K562 (cell line): ENCODE measurements around the gene SMG7. TPM values are rescaled to one million over a fixed set of nuclear protein-coding genes. Genes with fewer than 3 reads are reported as not detected.

Experiments used
- CBFA2T3 ChIP-seq: fragments of 450-650 bp; IDR thresholded peaks from 2 replicates; pipeline ENCODE4 v1.6.1; 2017
- DACH1 ChIP-seq: fragments of 450-650 bp; IDR thresholded peaks from 2 replicates; pipeline ENCODE4 v1.6.1; 2018; ENCODE audit not compliant: partially characterized antibody
- GTF2B ChIP-seq: IDR thresholded peaks from 2 replicates; pipeline ENCODE4 v1.6.1; 2011; ENCODE audit not compliant: insufficient read length; ENCODE audit errors: extremely low read depth
- HNRNPK ChIP-seq: fragments of 200-400 bp; formaldehyde crosslinking; IDR thresholded peaks from one replicate; pipeline ENCODE4 v1.6.1; 2018; ENCODE audit warnings: mild to moderate bottlenecking, low read depth, low read length; ENCODE audit not compliant: poor library complexity, severe bottlenecking
- LARP7 ChIP-seq: fragments of 450-650 bp; IDR thresholded peaks from 2 replicates; pipeline ENCODE4 v1.6.1; 2016
- MEIS2 ChIP-seq: fragments of 450-650 bp; IDR thresholded peaks from 2 replicates; pipeline ENCODE4 v1.6.1; 2014; ENCODE audit warnings: mild to moderate bottlenecking; ENCODE audit not compliant: partially characterized antibody
- NBN ChIP-seq: fragments of 450-650 bp; IDR thresholded peaks from 2 replicates; pipeline ENCODE4 v1.6.1; 2016; ENCODE audit warnings: low read depth, mild to moderate bottlenecking
- POLR2AphosphoS5 ChIP-seq: IDR thresholded peaks from 2 replicates; pipeline ENCODE4 v1.6.1; 2011; ENCODE audit warnings: mild to moderate bottlenecking, low read depth, low read length, moderate library complexity; ENCODE audit not compliant: control insufficient read depth, insufficient read depth
- RBM14 ChIP-seq: fragments of 200-400 bp; formaldehyde crosslinking; IDR thresholded peaks from 2 replicates; pipeline ENCODE4 v1.6.1; 2018; ENCODE audit warnings: low read depth, mild to moderate bottlenecking, low read length, moderate library complexity, borderline replicate concordance; ENCODE audit not compliant: insufficient read depth
- RBM17 ChIP-seq: fragments of 200-400 bp; formaldehyde crosslinking; IDR thresholded peaks from 2 replicates; pipeline ENCODE4 v1.6.1; 2017; ENCODE audit warnings: low read depth, mild to moderate bottlenecking, low read length, borderline replicate concordance
- RERE ChIP-seq: sonication (generic); formaldehyde crosslinking; IDR thresholded peaks from 2 replicates; pipeline ENCODE4 v1.8.0; 2023; ENCODE audit warnings: missing genetic modification reagents, mild to moderate bottlenecking, borderline replicate concordance
- SIRT6 ChIP-seq: IDR thresholded peaks from one replicate; pipeline ENCODE4 v1.6.1; 2012; ENCODE audit warnings: low read depth, mild to moderate bottlenecking, control low read depth, inconsistent platforms, low read length, moderate library complexity
- SIX5 ChIP-seq, 2 experiments: IDR thresholded peaks; 2 replicates each; pipeline ENCODE4 v1.6.1; 2011; ENCODE audit warnings: low read length in 2 of 2, borderline replicate concordance in 1 of 2, low read depth in 1 of 2, mild to moderate bottlenecking in 1 of 2, moderate library complexity in 1 of 2; ENCODE audit not compliant: insufficient read depth in 1 of 2
- SMAD2 ChIP-seq: fragments of 150-350 bp; IDR thresholded peaks from 2 replicates; pipeline ENCODE4 v1.6.1; 2014; ENCODE audit warnings: low read depth, mild to moderate bottlenecking, low read length
- SRSF1 ChIP-seq: fragments of 200-400 bp; formaldehyde crosslinking; IDR thresholded peaks from 2 replicates; pipeline ENCODE4 v1.6.1; 2017; ENCODE audit warnings: mild to moderate bottlenecking, low read depth, low read length, moderate library complexity
- STAT5A ChIP-seq: IDR thresholded peaks from 2 replicates; pipeline ENCODE4 v1.6.1; 2012; ENCODE audit warnings: low read length, inconsistent platforms, borderline replicate concordance
- ZNF175 ChIP-seq: fragments of 200-800 bp; sonication (Bioruptor generic); IDR thresholded peaks from 2 replicates; pipeline ENCODE4 v1.6.1; 2016; ENCODE audit warnings: low read depth, mild to moderate bottlenecking, missing genetic modification characterization, missing compliant biosample characterization
- ZNF436 ChIP-seq: fragments of 250-450, 450-650 bp; sonication (Bioruptor Pico); formaldehyde crosslinking; IDR thresholded peaks from 2 replicates; pipeline ENCODE4 v1.7.0; 2020; ENCODE audit warnings: mild to moderate bottlenecking
- ZNF778 ChIP-seq: fragments of 450-650 bp; formaldehyde crosslinking; IDR thresholded peaks from 2 replicates; pipeline ENCODE4 v1.4.0; 2020; ENCODE audit warnings: mild to moderate bottlenecking, moderate library complexity
- polyA plus RNA-seq, 8 experiments: library from polyadenylated mRNA; depleted of rRNA in 4 of 8; stranded (reverse) in 5 of 8; unstranded in 3 of 8; fragments of >200 nt; fragmentation: Nextera tagmentation in 2 of 8; fragmentation: Illumina TruSeq in 1 of 8; extraction: Ambion mirVana in 2 of 8; extraction: Trizol in 1 of 8; gene quantifications; 2 replicates each; pipeline versions ENCODE4 v1.2.1 to v1.2.3, GENCODE V29; 2011 to 2014; ENCODE audit warnings: inconsistent platforms in 1 of 8, missing spikeins in 1 of 8
- total RNA-seq, 7 experiments: library from RNA; depleted of rRNA in 6 of 7; stranded (reverse); fragments of >200 nt in 6 of 7; fragmentation: Illumina TruSeq in 2 of 7; extraction: Trizol in 2 of 7; gene quantifications; 2 replicates each; pipeline versions ENCODE4 v1.2.1 to v1.2.3, GENCODE V29; 2011 to 2021; ENCODE audit warnings: low replicate concordance in 1 of 7
- TF ChIP-seq, protein P1 (sequence below): fragments of 450-650 bp; IDR thresholded peaks from 2 replicates; pipeline ENCODE4 v1.7.0; 2016; ENCODE audit warnings: borderline replicate concordance

The SMG7 gene
- total and polyA plus RNA-seq, 9 of the 15 experiments (the other 6 are each of a cell fraction or from before 2014, with no cell fraction given) = 12.4 to 74.6 (median 29.0) TPM

GRCh38 chr1:183471743-183472487 lies 384 bp upstream of the SMG7 start (continued):
- TF ChIP-seq SIX5 (IDR thresholded peaks at IDR 0.05; ENCODE audit: borderline replicate concordance in 1 of 2, insufficient read depth in 1 of 2, low read depth in 1 of 2, low read length in 2 of 2) (peak; percentile 55 to 73), LARP7 (peak; percentile 93; the same call in 1 of the 2 replicates), NBN (peak; percentile 94), RBM17 (no peak), SRSF1 (no peak), DACH1 (no peak), RERE (CRISPR knock-in tag) (no peak), HNRNPK (no peak), ZNF778 (CRISPR knock-in tag) (no peak), SMAD2 (no peak), RBM14 (no peak), SIRT6 (no peak), STAT5A (peak; percentile 54; the same call in 1 of the 2 replicates), CBFA2T3 (0 out of 2 replicates have a peak, but pooled peaks have one; percentile 29), GTF2B (no peak), ZNF175 (CRISPR knock-in tag) (no peak), POLR2AphosphoS5 (peak; percentile 44; the same call in 1 of the 2 replicates), ZNF436 (CRISPR knock-in tag) (peak; percentile 68), MEIS2 (peak; percentile 25)
- TF ChIP-seq, protein P1, sequence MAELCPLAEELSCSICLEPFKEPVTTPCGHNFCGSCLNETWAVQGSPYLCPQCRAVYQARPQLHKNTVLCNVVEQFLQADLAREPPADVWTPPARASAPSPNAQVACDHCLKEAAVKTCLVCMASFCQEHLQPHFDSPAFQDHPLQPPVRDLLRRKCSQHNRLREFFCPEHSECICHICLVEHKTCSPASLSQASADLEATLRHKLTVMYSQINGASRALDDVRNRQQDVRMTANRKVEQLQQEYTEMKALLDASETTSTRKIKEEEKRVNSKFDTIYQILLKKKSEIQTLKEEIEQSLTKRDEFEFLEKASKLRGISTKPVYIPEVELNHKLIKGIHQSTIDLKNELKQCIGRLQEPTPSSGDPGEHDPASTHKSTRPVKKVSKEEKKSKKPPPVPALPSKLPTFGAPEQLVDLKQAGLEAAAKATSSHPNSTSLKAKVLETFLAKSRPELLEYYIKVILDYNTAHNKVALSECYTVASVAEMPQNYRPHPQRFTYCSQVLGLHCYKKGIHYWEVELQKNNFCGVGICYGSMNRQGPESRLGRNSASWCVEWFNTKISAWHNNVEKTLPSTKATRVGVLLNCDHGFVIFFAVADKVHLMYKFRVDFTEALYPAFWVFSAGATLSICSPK = peak; percentile 96; the same call in 1 of the 2 replicates
